ENCODE results near the gene MELK. TPM values are rescaled to one million over a fixed set of nuclear protein-coding genes. Genes with fewer than 3 reads are reported as not detected.

MELK gene
- total and polyA plus RNA-seq, 8 donors: 4.9 to 32.1 (median 16.2) TPM

- no peak for ATAC-seq
- H3K27ac ChIP-seq: no peak overlapping the region
- H3K4me1 ChIP-seq: no peaks in the 10 kb centered on the region
- no peak overlapping the region for H3K4me3 ChIP-seq
- TF ChIP-seq, protein P1, sequence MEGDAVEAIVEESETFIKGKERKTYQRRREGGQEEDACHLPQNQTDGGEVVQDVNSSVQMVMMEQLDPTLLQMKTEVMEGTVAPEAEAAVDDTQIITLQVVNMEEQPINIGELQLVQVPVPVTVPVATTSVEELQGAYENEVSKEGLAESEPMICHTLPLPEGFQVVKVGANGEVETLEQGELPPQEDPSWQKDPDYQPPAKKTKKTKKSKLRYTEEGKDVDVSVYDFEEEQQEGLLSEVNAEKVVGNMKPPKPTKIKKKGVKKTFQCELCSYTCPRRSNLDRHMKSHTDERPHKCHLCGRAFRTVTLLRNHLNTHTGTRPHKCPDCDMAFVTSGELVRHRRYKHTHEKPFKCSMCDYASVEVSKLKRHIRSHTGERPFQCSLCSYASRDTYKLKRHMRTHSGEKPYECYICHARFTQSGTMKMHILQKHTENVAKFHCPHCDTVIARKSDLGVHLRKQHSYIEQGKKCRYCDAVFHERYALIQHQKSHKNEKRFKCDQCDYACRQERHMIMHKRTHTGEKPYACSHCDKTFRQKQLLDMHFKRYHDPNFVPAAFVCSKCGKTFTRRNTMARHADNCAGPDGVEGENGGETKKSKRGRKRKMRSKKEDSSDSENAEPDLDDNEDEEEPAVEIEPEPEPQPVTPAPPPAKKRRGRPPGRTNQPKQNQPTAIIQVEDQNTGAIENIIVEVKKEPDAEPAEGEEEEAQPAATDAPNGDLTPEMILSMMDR (IDR thresholded peaks at IDR 0.05): no peak
- intact Hi-C loops (cut with DNase I): no loop called here
- no peaks in the 10 kb centered on the region for H3K27me3 ChIP-seq
- no peak for DNase-seq
- H3K36me3 ChIP-seq: no peaks in the 10 kb centered on the region
- H3K9me3 ChIP-seq: peaks cover 0 to 9% of the 10 kb centered on the region in 2 donors
Measured at GRCh38 chr9:36704148-36704547, 131.5 kb downstream of the MELK start.

- Histone ChIP-seq H3K27ac (no peak overlapping the region), H3K4me3 (no peak overlapping the region), H3K27me3 (peaks cover 0 to 7% of the 10 kb centered on the region in 2 donors), H3K4me1 (no peaks in the 10 kb centered on the region), H3K9me3 (no peaks in the 10 kb centered on the region), H3K36me3 (no peaks in the 10 kb centered on the region)
- intact Hi-C loops (cut with DNase I): no loop called here
- TF ChIP-seq, protein P1 (IDR thresholded peaks at IDR 0.05): no peak
- DNase-seq (no peak), ATAC-seq (no peak)
Measured at GRCh38 chr9:36713515-36714490, 141.1 kb downstream of the MELK start.

GRCh38 chr9:36716496-36716895 lies 143.8 kb downstream of the MELK start:
- Histone ChIP-seq H3K27me3 (peaks cover 0 to 7% of the 10 kb centered on the region in 2 donors), H3K9me3 (no peaks in the 10 kb centered on the region), H3K36me3 (no peaks in the 10 kb centered on the region), H3K4me1 (no peaks in the 10 kb centered on the region), H3K27ac (no peak overlapping the region), H3K4me3 (no peak overlapping the region)
- TF ChIP-seq, protein P1 (IDR thresholded peaks at IDR 0.05): no peak
- DNase-seq (no peak), ATAC-seq (no peak)
- intact Hi-C loops (cut with DNase I): no loop called here

DNA sequence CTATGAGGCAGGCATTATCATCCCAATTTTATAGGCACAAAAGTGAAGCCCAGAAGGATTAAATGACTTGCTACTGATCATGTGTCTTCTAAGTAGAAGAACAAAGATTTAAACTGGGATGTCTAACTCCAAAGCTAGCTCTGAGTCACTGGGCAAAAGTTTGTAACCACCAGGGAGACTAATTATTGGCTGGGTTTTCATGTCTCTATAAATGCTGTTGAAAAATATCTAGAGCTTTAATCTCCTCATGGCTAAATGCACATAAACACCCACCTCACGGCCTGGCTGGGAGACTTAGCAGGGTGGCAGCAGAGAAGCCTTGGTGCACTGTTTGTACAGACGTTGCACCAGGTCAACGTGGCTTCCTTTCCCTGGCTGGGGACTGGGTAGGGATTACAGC lies 144.6 kb downstream of the MELK start:
- Histone ChIP-seq H3K36me3 (no peaks in the 10 kb centered on the region), H3K27ac (no peak overlapping the region), H3K4me1 (no peaks in the 10 kb centered on the region), H3K4me3 (no peak overlapping the region), H3K27me3 (peaks cover 0 to 7% of the 10 kb centered on the region in 2 donors), H3K9me3 (no peaks in the 10 kb centered on the region)
- intact Hi-C loops (cut with DNase I): no loop called here
- TF ChIP-seq, protein P1 (IDR thresholded peaks at IDR 0.05): no peak
- DNase-seq (no peak), ATAC-seq (no peak)

DNA sequence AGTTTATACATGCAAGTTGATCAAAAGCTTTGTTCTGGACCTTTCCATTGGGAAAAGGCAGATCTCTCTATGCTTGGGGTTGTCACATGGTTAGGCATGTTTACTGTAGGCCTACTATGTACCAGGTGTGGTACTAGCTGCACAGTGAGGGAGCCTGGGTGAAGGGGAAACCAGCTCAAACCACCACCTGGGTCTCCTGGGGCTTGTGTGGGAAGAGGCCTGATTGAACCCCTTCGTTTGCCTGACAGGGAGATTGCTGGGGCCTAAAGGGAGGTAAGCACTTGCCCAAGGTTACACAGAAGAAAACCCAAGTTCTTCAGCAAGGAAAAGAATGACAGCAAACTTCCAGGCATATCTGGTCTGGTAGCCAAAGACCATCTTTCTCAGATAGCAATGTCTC lies 145.9 kb downstream of the MELK start:
- no peak for ATAC-seq
- no peaks in the 10 kb centered on the region for H3K9me3 ChIP-seq
- no peak for DNase-seq
- TF ChIP-seq, protein P1 (IDR thresholded peaks at IDR 0.05): no peak
- no peaks in the 10 kb centered on the region for H3K4me1 ChIP-seq
- peaks cover 0 to 7% of the 10 kb centered on the region in 2 donors for H3K27me3 ChIP-seq
- H3K36me3 ChIP-seq: no peaks in the 10 kb centered on the region
- no peak overlapping the region for H3K27ac ChIP-seq
- no peak overlapping the region for H3K4me3 ChIP-seq
- intact Hi-C loops (cut with DNase I): no loop called here

Data from left lung (tissue), 10 donors.